C4-2B (cell line): ENCODE results near the gene AGPAT3.

ENCODE experiments used
- CTCF ChIP-seq: fragments of 450-650 bp; conservative IDR thresholded peaks from 2 replicates; pipeline ENCODE4 v1.5.1; 2017; ENCODE audit warnings: mild to moderate bottlenecking
- ZFX ChIP-seq: fragments of 450-650 bp; IDR thresholded peaks from 2 replicates; pipeline ENCODE4 v1.6.1; 2017

- TF ChIP-seq CTCF (no peak), ZFX (no peak)
Measured at GRCh38 chr21:43956670-43957035, 91.6 kb downstream of the AGPAT3 start.
